GM12872 (cell line): Measurements from ENCODE around the gene SBF2.

Experiments used
- CTCF ChIP-seq: IDR thresholded peaks from 3 replicates; pipeline ENCODE4 v1.5.1; 2011; ENCODE audit warnings: low read depth, mild to moderate bottlenecking, low read length, moderate library complexity; ENCODE audit not compliant: insufficient read depth

SBF2 gene

DNA sequence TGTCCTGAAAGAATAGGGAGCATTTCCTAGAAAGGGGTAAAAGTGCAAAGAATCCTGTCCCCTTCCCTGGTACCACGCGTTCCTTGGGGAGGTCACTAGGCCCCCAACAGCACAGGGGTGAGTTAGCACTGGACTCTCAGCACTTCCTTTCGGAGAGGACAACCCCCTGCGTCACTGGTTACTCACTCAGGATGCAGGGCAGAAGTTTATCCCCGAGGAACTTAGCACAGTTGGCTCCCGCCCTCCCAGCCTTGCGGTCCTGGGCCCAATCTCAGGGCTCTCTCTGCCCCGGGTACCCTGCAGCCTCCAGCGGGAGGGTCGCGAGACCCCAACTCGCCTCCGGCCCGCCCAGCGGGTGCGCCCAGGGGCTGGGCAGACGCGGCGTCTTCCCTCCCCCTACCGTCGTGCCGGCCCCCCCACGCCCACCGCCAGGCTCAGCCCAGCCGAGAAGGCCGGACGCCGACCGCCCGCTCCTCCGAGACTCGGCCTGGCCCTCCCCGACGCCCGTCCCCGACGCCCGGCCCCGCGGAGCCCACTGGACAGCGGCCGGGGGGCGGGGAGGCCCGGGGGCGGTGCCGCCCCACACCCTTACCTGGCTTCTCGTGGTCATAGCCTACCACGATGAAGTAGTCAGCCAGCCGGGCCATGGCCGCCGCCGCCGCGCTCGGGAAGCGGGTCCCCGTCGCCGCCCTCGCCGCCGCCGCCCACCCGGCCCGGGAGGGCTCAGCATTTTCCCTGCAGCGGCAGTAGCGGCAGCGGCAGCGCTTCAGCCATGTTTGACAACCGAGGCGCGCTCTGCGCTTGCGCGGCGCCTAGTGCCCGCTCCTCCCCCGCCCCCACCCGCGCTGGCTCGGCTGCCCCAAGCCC, at the start of gene SBF2:
TSS of gene SBF2 (minus strand) at position 797 of the 867 bp plus-strand sequence. CDS start at position 647, 150 bp downstream.
- no peak for TF ChIP-seq CTCF

- TF ChIP-seq CTCF, result no peak
These were observed 44.3 kb upstream of the SBF2 start for GRCh38 chr11:10338287-10338686.

DNA sequence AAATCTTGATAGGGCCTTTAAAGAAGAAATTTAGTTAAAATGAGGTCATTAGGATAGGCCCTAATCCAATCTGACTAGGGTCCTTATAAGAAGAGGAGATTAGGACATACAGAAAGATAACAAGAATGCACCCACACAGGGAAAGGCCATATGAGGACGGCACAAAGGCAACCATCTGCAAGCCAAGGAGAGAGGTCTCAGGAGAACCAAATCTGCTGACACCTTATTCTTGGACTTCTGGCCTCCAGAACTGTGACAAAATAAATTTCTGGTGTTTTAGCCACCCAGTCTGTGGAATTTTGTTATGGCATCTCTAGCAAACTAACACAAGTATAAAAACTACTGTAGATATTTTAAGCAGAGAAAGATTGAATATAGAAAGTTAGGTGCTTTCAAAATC, 39.5 kb upstream of the SBF2 start:
- no peak for TF ChIP-seq CTCF

- TF ChIP-seq CTCF, result no peak
These were observed 37.7 kb upstream of the SBF2 start for GRCh38 chr11:10331548-10332289.

DNA sequence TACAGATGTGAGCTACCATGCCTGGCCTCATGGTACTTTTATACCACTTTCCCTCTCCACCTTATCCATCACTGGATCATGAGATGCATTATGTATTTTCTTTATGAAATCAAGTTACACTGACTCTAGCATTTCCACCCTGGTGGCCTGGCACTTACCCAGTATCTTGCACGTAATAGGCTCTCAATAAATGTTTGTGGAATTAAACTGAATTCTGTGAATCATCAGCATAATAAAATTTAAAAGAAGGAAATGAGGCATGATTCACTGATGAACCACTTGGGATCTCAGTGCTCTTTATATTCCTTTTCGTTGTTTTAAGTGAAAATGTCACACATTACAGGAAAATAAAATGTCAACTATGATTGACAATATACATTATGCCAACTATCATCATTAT, 35.9 kb upstream of the SBF2 start:
- no peak for TF ChIP-seq CTCF

DNA sequence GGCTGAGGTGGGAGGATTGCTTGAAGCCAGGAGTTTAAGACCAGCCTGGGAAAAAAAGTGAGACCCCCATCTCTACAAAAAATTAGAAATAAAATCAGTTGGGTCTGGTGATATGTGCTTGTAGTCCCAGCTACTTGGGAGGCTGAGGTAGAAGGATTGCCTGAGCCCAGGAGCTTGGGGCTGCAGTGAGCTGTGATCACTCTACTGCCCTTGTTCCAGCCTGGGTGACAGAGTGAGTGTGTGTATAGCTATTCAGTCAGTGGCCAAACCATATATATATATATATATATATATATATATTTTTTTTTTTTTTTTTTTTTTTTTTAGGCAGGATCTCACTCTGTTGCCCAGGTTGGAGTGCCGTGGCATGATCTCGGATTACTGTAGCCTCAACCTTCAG, 35.3 kb upstream of the SBF2 start:
- no peak for TF ChIP-seq CTCF

DNA sequence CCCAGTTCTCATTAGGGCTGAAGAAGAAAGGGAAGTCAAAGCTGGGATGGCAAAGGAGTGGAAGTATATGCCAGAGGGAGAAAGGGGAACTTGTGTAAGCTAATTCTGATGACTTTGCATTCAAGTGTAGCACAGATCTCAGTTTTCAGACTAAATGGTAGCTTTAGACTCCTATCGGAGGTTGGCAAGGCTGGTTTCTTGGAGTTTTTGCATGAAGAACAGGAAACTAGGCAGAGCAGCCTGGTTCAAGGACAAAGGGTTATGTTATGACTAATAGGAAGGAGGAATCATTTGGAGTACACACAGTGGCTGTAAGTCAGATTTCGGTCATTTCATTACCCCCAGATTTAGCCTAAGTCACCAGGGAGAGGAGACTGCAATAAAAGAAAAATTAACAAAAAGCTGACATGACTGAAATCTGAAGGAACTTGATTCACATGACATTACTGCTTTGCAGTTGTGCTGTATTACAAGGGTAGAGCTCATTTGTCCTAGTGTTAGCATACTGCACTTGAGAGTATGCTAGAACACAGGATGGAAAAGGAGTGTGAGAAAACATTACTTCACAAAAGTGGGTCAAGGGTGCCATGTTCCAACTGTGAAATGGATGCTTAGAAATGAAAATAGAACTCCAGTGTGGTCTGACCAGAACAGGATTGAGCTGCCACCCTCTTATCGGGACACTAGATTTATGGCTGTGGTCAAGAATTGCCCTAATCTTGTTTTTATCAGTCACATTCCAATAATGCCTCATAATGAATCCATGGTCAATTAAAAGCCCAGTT, 34.5 kb upstream of the SBF2 start:
- no peak for TF ChIP-seq CTCF
